ENCODE measurements around the gene KCNJ14.

The KCNJ14 gene

GRCh38 chr19:48511800-48512503 is 56.6 kb downstream of the KCNJ14 start, which contains the start of gene LMTK3:
TSS of gene LMTK3 (minus strand) at chr19:48511835. CDS start at chr19:48511576, 259 bp downstream.
- intact Hi-C loops (cut with DNase I) = no loop called here
- DNase-seq = peak; percentile 86 to 98 (median 94)

GRCh38 chr19:48512504-48513288 is 57.3 kb downstream of the KCNJ14 start:
- intact Hi-C loops (cut with DNase I) = no loop called here

GRCh38 chr19:48513289-48514122 is 58.1 kb downstream of the KCNJ14 start:
- intact Hi-C loops (cut with DNase I) = no loop called here
- peak; percentile 78 to 97 (median 91) for DNase-seq

More at GRCh38 chr19:48512504-48513288, 57.3 kb downstream of the KCNJ14 start:
- DNase-seq = peak in 14 of 42 donors; percentile 18 to 52 (median 44)

DNA sequence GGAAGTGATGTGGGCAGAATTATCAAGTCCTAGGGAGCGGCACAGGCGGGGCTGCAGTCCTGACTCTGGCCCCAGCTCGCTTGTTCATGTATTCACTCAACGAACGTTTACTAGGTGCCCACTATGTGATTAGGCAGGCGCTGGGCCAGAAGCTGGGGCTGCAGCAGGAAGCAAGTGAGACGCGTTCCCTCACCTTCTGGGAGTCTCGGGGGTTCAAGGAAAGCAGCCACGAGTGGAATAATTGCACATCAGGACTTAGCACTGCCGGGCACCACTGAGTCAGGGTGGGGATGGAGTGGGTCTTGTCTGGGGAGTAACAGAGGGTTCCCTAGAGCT is 58.7 kb downstream of the KCNJ14 start:
- intact Hi-C loops (cut with DNase I) = no loop called here

GRCh38 chr19:48516536-48516935 is 61.2 kb downstream of the KCNJ14 start:
- no peak for DNase-seq
- intact Hi-C loops (cut with DNase I) = no loop called here

More for the DNA sequence above, 58.7 kb downstream of the KCNJ14 start:
- no peak for DNase-seq

Data from head of caudate nucleus (tissue), 42 donors.